Measurements from ENCODE around the gene SPATA3.

The SPATA3 gene

DNA sequence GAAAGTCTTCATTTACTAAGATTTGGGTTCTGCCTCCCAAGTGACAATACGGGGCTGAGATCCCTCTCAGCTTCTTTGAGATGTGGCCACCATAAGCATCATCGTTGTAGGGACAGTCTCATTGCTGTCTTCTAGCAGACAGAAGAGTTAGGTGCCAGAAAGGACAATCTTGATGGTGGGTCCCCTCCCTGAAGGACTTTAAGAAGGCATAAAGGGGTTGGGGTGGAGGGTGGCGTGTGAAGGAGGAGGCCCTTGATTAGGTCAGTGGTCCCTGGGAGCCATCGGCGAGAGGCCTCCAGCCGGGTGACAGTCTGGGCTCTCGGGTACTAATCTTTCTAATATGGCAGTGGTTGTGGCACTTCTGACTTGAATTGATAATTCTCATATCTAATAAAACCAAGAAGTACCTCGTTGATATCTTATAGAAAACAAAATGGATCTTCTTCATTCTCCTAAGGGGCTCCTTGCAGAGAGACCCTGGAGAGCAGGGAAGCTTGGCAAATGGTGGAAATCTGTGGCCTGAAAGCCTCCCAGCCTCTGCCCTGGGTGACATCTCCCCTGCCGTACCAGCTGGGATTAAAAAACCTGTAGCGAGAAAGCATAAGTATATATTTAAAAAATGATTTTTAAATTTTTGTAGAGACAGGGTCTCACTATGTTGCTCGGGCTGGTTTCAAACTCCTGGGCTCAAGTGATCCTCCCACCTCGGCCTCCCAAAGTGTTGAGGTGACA lies 53.5 kb downstream of the SPATA3 start:
- no peak for DNase-seq (ENCODE audit: low read depth)

DNA sequence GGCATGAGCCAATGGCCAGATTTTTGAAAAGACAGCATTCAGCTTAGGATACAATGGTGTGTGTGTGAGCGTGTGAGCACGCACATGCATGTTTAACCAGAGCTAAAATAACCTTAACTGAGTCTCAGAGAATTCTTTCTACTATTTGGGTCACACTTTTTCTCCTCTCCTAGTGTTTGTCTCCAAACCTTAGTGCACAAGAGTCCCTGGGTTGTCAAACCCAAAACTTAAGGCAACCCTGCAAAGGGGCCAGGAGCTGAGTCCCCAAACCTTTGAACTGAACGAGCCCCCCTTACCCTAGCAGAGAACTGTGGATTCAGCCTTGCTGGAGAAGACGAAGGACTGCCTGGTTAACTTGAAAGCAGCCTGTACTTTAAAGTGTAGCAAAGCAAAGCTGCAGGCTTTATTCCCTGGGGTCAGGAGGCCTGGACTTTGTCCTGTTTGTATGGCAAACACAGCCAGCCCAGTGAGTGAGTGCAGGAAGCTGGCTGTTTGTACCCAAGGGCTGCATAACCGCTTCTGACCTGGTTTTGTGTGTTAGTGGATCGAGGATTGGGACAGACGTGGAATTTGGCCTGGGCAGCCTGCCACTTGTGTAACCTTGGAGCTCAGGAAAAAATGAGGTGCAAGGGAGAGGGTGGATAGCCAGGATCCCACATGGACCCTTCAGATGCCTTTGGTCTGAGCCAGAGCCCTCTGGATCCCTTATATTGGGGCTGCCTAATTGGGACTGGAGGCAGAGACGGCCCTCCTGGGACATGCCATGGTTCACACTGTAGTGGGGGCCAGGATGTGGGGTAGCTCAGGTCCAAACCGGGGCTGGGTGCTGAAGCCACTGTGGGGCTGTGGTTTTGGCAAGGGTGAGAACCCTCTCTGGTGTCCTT lies 54.3 kb downstream of the SPATA3 start:
- DNase-seq (ENCODE audit: low read depth), result no peak

DNA sequence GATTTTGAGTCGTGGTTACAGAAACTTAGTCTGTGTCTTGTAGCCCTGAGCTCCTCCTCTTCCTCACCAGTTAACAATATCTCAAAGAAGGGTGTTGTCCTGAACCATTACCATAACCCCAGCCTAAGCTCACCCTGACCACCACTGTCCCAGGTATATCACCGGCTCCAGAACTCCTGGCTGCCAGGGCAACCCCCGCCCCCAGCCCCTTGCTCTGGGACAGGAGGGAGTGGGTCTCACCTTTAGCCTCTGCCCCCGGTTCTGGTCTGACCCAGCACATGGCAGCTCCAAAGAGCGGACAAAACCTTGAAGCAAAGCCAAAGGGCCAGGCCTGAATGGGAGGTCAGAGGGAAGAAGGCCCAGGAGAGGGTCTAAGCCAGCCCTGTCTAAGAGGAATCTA lies 55.2 kb downstream of the SPATA3 start:
- no peak for DNase-seq (ENCODE audit: low read depth)

DNA sequence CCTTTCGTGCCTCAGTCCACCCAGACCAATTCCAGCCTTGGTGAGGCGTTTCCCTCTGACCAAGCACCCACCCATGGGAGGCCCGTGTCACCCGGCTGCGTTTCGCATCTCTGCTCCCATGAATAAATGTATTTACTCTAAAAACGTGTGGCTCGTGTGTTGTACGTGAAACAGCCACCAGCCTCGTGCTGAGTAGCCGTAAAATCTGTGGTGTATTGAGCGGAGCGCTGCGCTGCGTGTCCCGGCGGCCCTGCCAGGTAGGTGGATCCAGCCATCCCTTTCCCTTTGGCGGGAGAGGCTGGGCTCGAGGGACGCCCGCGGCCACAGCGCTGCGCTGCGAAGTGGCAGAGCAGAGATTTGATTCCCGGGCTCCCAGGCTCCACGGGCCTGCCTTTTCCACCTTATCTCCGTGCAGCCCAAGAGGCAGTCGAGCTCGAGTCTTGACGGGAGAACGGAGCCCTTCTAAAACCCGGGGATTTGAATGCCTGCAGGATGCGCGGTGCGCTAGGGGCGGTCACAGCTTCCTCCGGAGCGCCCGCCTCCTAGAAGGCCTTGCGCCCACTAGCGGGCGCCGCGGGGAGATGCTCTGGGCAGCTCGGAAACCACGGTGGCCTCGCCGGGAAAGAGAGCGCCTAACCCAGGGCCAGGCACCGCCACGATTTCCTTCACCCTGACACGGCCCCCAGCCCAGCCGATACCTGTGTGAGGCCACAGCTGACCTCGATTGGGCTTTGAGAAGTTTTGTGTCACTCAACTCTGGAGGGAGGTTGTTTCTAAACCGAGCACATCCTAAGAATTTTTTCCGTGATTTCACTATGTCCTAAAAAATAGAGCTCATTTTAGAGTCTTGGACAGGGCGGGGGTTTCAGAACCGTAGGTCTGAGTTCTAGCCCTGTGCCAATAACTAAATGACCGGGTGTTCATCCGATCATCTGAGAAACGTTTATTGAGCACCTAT lies 56.9 kb downstream of the SPATA3 start:
- DNase-seq (ENCODE audit: low read depth), result peak; percentile 64

DNA sequence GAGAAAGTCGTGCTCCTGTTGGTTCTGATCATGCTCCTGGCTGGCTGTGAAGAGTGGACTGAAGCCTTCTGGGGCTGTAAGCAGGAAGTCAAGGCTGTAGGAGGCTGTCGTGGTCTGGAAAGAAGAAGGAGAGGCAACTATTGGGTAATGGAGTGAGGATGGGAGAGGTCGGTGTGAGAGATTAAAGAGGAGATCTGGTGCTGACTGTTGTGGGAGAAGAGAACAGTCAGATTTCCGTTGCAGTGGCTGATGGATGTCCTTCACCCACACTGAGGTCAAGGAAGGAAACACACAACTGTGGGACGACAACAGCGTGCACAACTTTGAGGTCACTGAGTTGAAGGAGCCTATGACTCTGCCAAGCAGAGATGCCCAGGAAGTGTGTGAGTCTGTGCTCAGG lies 57.9 kb downstream of the SPATA3 start:
- no peak for DNase-seq (ENCODE audit: low read depth)

DNA sequence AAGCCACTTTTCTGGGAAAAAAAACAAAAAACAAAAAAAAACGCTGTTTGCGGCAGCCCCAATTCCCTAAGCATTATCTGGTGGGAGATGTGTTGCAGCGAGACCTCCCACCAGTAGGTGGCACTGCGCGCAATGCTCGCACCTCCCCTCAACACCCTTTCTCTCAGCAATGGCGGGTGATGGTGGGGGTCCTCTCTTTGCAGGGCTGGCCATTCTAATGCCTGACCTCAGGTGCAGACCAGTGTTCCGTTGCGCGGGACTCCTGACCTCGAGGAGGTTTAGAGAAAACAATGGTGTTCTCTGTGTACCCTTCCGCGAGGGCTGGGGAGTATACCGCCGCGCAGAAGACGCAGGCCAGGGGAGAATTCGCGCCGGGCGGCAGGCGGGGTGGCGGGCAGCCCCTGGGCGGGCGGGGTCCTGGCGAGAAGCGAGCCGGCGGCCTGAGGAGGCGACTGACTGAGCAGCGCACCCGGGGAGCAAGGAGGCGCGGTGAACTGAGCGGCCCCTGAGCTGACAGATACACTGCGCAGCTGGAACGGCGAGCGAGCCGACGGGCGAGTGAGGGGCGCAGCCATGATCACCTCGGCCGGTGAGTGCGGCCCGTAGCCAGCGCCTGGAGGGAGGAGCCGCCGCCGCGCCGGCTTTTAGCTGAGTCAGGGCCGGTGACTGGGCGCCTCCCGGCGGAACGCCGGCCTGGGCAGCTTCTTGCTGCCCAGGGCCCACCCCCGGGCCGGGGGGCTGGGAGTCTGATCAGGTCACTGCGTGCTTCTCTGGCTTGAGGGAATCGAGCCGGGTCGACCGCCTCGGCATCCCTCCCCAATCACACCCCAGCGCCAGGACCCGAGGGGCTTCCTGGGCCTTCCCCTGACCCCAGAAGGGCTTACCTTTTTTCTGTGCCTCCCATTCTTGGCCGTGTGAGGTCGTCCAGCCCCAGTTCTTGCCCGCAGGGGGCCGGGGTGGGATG lies 60.8 kb downstream of the SPATA3 start, which contains the start of gene PSMD1:
Gene PSMD1 (plus strand): TSS at position 415 of the 964 bp plus-strand sequence. CDS start 159 bp downstream, at position 574.
- peak; percentile 89 for DNase-seq (ENCODE audit: low read depth)

DNA sequence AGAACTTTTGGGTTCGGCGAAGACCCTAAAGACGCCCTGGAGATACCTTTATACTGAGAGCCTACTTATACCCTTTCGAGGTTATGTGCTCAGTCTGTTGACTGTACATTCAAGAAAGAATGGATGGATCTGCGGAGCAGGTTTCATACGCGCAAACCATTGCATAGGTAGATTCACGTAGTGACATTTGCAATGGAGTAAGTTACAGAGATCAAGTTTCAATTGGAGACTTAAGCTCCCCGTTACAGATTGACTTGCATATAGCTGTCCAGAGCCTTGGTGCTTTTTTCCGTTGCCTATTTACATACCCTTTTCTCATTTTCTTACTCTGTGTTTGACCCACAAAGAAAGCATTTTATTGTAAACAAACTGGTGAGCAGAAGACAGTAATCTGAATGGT lies 61.7 kb downstream of the SPATA3 start:
- no peak for DNase-seq (ENCODE audit: low read depth)
